GM19324 (cell line): ENCODE measurements around the gene STAC.
"Not testable (repeated sequence)": the region's sequence is repeated elsewhere in the genome, so short reads cannot be mapped to it uniquely, and the experiment has no call there.

Source experiments
- ATAC-seq: cut with Tn5 transposase; IDR thresholded peaks from one replicate; pipeline ENCODE4 v1.9.1; 2021; ENCODE audit warnings: mild to moderate bottlenecking, moderate library complexity; ENCODE audit not compliant: unreplicated experiment, low FRiP score

The STAC gene

DNA sequence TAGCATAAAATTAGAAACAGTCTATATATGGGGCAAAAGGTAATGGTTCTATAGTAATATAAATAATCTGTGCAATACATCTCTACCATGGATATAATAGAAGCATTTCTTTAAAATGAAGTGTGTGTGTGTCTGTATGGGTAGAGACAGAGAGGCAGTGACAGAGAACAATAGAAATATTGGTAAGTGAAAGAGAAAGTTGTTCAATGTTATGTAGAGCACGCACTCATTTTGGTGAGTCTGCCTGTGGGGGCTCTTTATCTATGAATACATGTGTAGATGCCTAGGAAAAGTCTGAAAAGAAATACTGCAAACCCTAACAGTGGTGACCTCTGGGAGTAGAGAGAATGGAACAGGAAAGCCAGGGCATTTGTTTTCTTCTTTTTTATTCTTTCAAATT lies 182.6 kb downstream of the STAC start:
- ATAC-seq, result no peak

DNA sequence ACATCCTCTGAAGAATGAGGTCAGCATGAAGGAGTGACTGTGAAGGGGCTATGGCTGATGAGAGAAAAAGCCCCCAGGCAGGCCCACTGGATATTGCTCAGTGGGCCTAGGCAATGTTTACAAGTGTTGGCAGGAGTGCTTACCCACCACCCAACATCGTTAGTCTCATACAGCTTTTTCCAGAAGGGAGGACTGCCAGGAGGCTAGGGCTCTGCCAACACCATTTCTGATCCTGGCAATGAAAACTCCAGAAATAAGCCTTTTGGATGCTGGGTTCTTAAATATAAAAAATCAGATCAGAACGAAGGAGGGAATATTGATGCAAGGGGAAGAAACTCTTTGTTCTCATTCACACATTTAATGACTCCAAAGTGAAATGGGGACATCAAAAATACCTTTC lies 194.9 kb downstream of the STAC start:
- ATAC-seq, result no peak

DNA sequence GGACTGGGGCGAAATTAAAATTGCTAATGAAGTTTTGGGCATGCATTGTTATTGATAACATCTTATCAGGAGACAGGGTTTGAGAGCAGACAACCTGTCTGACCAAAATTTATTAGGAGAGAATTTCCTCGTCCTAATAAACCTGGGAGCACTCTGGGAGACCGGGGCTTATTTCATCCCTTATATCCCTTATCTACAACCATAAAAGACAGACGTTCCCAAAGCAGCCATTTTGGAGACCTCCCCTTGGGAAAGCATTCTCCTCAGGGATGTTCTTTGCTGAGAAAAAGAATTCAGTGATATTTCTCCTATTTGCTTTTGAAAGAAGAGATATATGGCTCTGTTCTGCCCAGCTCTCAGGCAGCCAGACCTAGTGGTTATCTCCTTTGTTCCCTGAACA lies 198.1 kb downstream of the STAC start:
- not testable (repeated sequence) for ATAC-seq

DNA sequence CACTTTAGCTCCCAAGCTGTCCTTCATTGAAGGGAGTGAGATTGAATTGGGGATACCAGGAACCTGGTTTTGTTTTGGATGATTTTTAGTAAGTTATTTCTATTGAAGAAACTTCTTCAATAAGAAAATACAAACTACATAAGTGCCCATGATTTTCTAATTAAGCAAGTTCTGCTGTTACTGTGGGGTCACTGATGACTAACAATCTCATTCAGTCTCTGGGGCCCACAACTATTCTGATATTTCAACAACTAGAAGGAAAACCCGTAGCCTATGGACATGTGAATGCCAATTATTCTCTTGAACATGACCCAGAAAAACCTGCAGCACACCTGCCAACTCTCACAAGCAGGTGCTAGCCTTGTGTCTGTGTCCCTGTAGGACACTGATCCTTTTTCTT lies 199.4 kb downstream of the STAC start:
- ATAC-seq, result no peak

DNA sequence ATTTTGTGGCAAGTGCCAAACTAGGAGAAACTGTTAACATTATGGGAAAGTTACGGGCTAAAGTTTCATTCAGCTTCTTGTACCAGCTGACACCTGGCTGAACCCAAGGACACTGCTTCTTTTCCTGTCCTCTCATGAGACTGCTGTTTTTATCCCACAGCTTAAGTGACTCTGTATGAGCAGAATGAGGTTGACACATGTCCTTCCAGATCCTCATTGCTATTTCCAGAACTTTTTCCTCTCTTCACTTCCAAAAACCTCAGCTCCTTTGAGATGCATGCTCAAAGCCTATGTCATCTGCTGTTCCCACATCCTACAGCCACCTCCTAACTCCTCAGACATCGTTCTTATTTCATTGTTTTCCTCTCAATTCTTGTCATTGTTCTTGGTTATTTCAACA lies 200.4 kb downstream of the STAC start:
- no peak for ATAC-seq

DNA sequence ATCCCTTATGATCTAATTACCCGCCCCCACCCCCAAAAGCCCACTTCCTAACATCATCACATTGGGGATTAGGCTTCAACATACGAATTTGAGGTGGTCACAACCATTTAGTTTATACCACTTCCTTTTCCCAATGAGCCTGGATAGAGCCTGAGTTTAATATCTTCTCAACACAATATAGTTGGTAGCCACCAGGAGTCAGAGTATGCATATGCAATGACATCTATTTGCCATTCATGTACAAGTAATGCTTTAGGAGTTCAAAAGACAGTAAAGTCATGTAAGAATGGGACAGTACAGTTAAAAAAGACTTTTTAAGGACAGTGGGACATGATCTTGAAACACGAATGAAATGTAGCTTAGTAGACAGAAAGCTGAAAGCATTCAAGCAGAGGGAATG lies 211.7 kb downstream of the STAC start:
- ATAC-seq, result no peak

DNA sequence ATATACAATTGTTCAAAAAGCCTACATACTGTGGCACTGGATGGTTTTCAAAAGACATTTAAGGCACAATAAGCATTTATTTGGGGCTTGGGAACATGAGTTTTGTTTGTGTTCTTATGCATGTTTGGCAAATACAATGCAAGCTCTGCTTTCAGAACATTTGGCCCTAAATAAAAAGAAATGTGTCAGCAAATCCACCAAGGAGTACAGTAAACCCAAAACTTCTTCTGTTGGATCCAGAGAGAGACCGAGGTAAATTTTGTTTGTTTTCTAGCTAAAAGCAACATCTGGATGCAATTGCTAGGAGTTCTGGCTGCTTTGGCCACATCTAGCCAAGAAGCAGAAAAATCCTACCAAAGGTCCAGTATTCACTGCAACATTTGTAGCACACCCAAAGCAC lies 215.2 kb downstream of the STAC start:
- no peak for ATAC-seq

DNA sequence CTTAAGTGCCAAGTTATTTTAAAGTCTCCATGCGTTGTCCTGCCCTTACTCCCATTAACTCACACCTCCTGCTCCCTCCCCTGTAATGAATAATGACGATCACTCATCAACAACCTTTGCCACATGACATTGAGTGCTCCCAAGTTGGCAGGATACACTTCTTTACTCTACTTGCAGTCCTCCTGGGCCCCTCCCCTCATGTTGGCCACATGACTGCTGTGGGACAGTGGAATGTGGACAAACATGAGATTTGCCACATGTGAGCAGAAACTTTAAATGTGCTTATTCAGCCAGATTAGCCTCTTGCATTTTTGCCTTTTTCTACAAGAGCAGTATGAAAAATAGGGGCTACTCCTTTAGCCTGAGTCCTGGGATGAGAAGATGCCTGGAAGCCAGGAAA lies 216.1 kb downstream of the STAC start:
- ATAC-seq, result no peak

DNA sequence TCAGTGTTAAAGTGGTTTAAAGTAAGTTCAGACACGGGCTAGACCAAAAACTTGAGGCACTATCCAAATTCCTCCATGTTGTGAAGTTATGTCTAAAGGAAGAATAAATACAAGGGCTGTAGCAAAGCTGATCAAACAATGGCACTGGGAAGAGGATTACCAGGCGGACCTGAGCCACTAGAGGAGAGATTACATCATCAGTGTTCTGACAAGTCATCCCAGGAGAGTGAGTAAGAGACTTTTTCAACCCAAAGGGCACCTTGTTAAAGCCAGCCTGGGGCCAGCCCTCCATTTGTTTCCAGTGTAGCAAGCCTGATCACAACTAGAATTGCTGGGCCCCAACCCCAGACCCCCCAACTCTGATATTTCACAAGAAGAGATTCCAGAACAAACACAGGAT lies 217.1 kb downstream of the STAC start:
- ATAC-seq, result no peak
